GM12878 (cell line): ENCODE measurements around the gene NDOR1. TPM values are rescaled to one million over a fixed set of nuclear protein-coding genes. Genes with fewer than 3 reads are reported as not detected.

Source experiments
- ATAC-seq: fragments of 200-7000 bp; cut with Tn5 transposase; 3 replicates; pipeline ENCODE4 v1.9.1; 2020; ENCODE audit warnings: mild to moderate bottlenecking, moderate library complexity
- BruUV-seq: library from RNA; stranded (reverse); fragments of 400-500 nt; replicated peaks from 2 replicates; lab custom pipeline; 2021; lab: Mats Ljungman, UMichigan
- CTCF ChIA-PET: fragments of 300-600 bp; sonication (Branson Sonifier 250); formaldehyde crosslinking; extraction: SDS; loops from one replicate; lab custom pipeline; 2021; ENCODE audit warnings: inconsistent platforms; lab: Yijun Ruan, JAX
- POLR2A ChIA-PET: fragments of 350-600 bp; formaldehyde crosslinking; extraction: SDS; loops from one replicate; lab custom pipeline; 2021; ENCODE audit warnings: inconsistent platforms; lab: Charles Lee
- RAD21 ChIA-PET: fragments of 300-600 bp; sonication (Branson Sonifier 250); formaldehyde crosslinking; loops from one replicate; lab custom pipeline; 2023; ENCODE audit warnings: antibody characterized with exemption; ENCODE audit not compliant: unreplicated experiment; lab: Charles Lee
- SMC1A ChIA-PET: fragments of 300-600 bp; sonication (Branson Sonifier 250); formaldehyde crosslinking; loops from one replicate; lab custom pipeline; 2023; ENCODE audit not compliant: unreplicated experiment, uncharacterized antibody; lab: Charles Lee
- DNase-seq: peaks from one replicate; pipeline ENCODE4 v3.0.0-alpha.2; 2011; ENCODE audit warnings: low read depth, low spot score
- FAIRE-seq: peaks from 3 replicates; lab custom pipeline; 2011; peaks lifted over from hg19 to GRCh38; lab: Jason Lieb, UNC
- H2AFZ ChIP-seq: 2 replicates; pipeline ENCODE4 v1.6.0; 2011; ENCODE audit warnings: low read depth, low read length, control low read depth; ENCODE audit not compliant: control insufficient read depth
- H3K27ac ChIP-seq: 2 replicates; pipeline ENCODE4 v1.5.1; 2011; ENCODE audit warnings: control low read depth; ENCODE audit not compliant: control insufficient read depth, insufficient read depth
- H3K27me3 ChIP-seq, 2 experiments: replicated peaks in 1 of 2; 2 replicates each; pipeline versions ENCODE4 v1.6.0 to v1.6.1; 2011; ENCODE audit warnings: low read length in 1 of 2; ENCODE audit not compliant: control insufficient read depth in 2 of 2, insufficient read depth in 2 of 2
- H3K36me3 ChIP-seq, 2 experiments: 2 replicates each; pipeline ENCODE4 v1.5.1; 2011; ENCODE audit warnings: low read length in 1 of 2; ENCODE audit not compliant: control insufficient read depth in 2 of 2, insufficient read depth in 2 of 2
- H3K4me1 ChIP-seq: 2 replicates; pipeline ENCODE4 v1.6.1; 2011; ENCODE audit warnings: mild to moderate bottlenecking, low read length, moderate library complexity, mixed read lengths; ENCODE audit not compliant: control insufficient read depth, insufficient read depth
- H3K4me2 ChIP-seq: 2 replicates; pipeline ENCODE4 v1.6.0; 2011; ENCODE audit warnings: control low read depth; ENCODE audit not compliant: control insufficient read depth, insufficient read depth
- H3K4me3 ChIP-seq: fragments of 200-600 bp; sonication (generic); 2 replicates; pipeline ENCODE4 v1.5.1; 2016
- H3K79me2 ChIP-seq: 2 replicates; pipeline ENCODE4 v1.6.0; 2011; ENCODE audit warnings: low read length; ENCODE audit not compliant: control insufficient read depth, insufficient read depth
- H3K9ac ChIP-seq: 2 replicates; pipeline ENCODE4 v1.8.0; 2011; ENCODE audit warnings: low read length, control low read depth, mixed read lengths; ENCODE audit not compliant: control insufficient read depth, insufficient read depth
- H3K9me3 ChIP-seq: replicated peaks from 3 replicates; pipeline ENCODE4 v1.5.1; 2011; ENCODE audit warnings: mild to moderate bottlenecking, low read length; ENCODE audit not compliant: control insufficient read depth, insufficient read depth
- H4K20me1 ChIP-seq: 2 replicates; pipeline ENCODE4 v1.6.0; 2011; ENCODE audit not compliant: control insufficient read depth, insufficient read depth
- BACH1 ChIP-seq: fragments of 450-650 bp; IDR thresholded peaks from 2 replicates; pipeline ENCODE4 v1.6.1; 2017; ENCODE audit warnings: mild to moderate bottlenecking, borderline replicate concordance
- CBFB ChIP-seq: IDR thresholded peaks from 2 replicates; pipeline ENCODE4 v1.6.1; 2016; ENCODE audit warnings: antibody characterized with exemption, low read depth
- DPF2 ChIP-seq: fragments of 450-650 bp; IDR thresholded peaks from 2 replicates; pipeline ENCODE4 v1.6.1; 2017; ENCODE audit warnings: mild to moderate bottlenecking
- ELK1 ChIP-seq: IDR thresholded peaks from 2 replicates; pipeline ENCODE4 v1.6.1; 2012; ENCODE audit warnings: low read depth, low read length, improper control_type of control experiment
- EP300 ChIP-seq, 2 experiments: fragments of 150-350 bp in 1 of 2; IDR thresholded peaks; 2 replicates each; pipeline ENCODE4 v1.6.1; 2011 to 2012; ENCODE audit warnings: low read depth in 2 of 2, low read length in 2 of 2, borderline replicate concordance in 1 of 2, improper control_type of control experiment in 1 of 2, inconsistent platforms in 1 of 2; ENCODE audit not compliant: control insufficient read depth in 1 of 2
- FOXK2 ChIP-seq: fragments of 450-650 bp; IDR thresholded peaks from 2 replicates; pipeline ENCODE4 v1.6.1; 2017; ENCODE audit warnings: mild to moderate bottlenecking, moderate library complexity
- GATAD2B ChIP-seq: fragments of 450-650 bp; conservative IDR thresholded peaks from 2 replicates; pipeline ENCODE4 v1.6.1; 2017; ENCODE audit warnings: low read depth, mild to moderate bottlenecking, moderate library complexity
- HDGF ChIP-seq: fragments of 450-650 bp; IDR thresholded peaks from 2 replicates; pipeline ENCODE4 v1.6.1; 2016; ENCODE audit warnings: antibody characterized with exemption
- IRF5 ChIP-seq: fragments of 450-650 bp; IDR thresholded peaks from 2 replicates; pipeline ENCODE4 v1.6.1; 2017; ENCODE audit warnings: borderline replicate concordance
- PAX8 ChIP-seq: fragments of 450-650 bp; IDR thresholded peaks from 2 replicates; pipeline ENCODE4 v1.6.1; 2017; ENCODE audit warnings: mild to moderate bottlenecking, moderate library complexity
- PML ChIP-seq: IDR thresholded peaks from 2 replicates; pipeline ENCODE4 v1.6.1; 2012; ENCODE audit warnings: low read length, inconsistent platforms
- POLR2AphosphoS2 ChIP-seq: IDR thresholded peaks from 2 replicates; pipeline ENCODE4 v1.6.1; 2011; ENCODE audit warnings: low read depth, mild to moderate bottlenecking, low read length, improper control_type of control experiment, moderate library complexity
- RB1 ChIP-seq: fragments of 450-650 bp; formaldehyde crosslinking; IDR thresholded peaks from 2 replicates; pipeline ENCODE4 v1.6.1; 2017; ENCODE audit warnings: mild to moderate bottlenecking, borderline replicate concordance
- RUNX3 ChIP-seq: IDR thresholded peaks from 2 replicates; pipeline ENCODE4 v1.6.1; 2012; ENCODE audit warnings: low read length, inconsistent platforms
- SMAD5 ChIP-seq: IDR thresholded peaks from 2 replicates; pipeline ENCODE4 v1.6.1; 2016; ENCODE audit warnings: antibody characterized with exemption, low read depth
- SMARCA5 ChIP-seq: fragments of 450-650 bp; IDR thresholded peaks from 2 replicates; pipeline ENCODE4 v1.6.1; 2017; ENCODE audit warnings: mild to moderate bottlenecking
- SPI1 ChIP-seq: IDR thresholded peaks from 2 replicates; pipeline ENCODE4 v1.6.1; 2011; ENCODE audit warnings: low read depth, mild to moderate bottlenecking, low read length, moderate library complexity, borderline replicate concordance; ENCODE audit not compliant: insufficient read depth
- STAT1 ChIP-seq: fragments of 450-650 bp; conservative IDR thresholded peaks from 2 replicates; pipeline ENCODE4 v1.6.1; 2014; ENCODE audit warnings: antibody characterized with exemption, mild to moderate bottlenecking
- ZBTB11 ChIP-seq: fragments of 450-650 bp; formaldehyde crosslinking; IDR thresholded peaks from 2 replicates; pipeline ENCODE4 v1.5.0; 2022; ENCODE audit warnings: mild to moderate bottlenecking, missing genetic modification characterization
- ZNF622 ChIP-seq: fragments of 450-650 bp; IDR thresholded peaks from 2 replicates; pipeline ENCODE4 v1.6.1; 2017; ENCODE audit warnings: mild to moderate bottlenecking, inconsistent platforms
- ZSCAN29 ChIP-seq: fragments of 450-650 bp; IDR thresholded peaks from 2 replicates; pipeline ENCODE4 v1.6.1; 2017; ENCODE audit warnings: mild to moderate bottlenecking, moderate library complexity
- WGBS: methylation state at CpG from one replicate; pipeline ENCODE4 v1.1.6; 2016; ENCODE audit warnings: low lambda C conversion rate; ENCODE audit not compliant: insufficient replicate concordance, insufficient coverage; ENCODE audit errors: missing lambda C conversion rate; 5-methylcytosine and 5-hydroxymethylcytosine counted together
- in situ Hi-C: fragments of 300-500 bp; cut with MboI; formaldehyde crosslinking; loops from 9 replicates; pipeline ENCODE4 v1.14.3; 2018; ENCODE audit warnings: mixed read lengths
- intact Hi-C: fragments of 100-400 bp; cut with micrococcal nuclease; formaldehyde crosslinking; loops from one replicate; pipeline ENCODE4 v1.14.2; 2022; ENCODE audit not compliant: unreplicated experiment
- polyA plus RNA-seq, 11 experiments: library from polyadenylated mRNA; depleted of rRNA in 4 of 11; unstranded in 6 of 11; stranded (reverse) in 5 of 11; fragments of >200 nt; fragmentation: Nextera tagmentation in 4 of 11; fragmentation: Illumina TruSeq in 1 of 11; extraction: Ambion mirVana in 4 of 11; extraction: Trizol in 1 of 11; gene quantifications; 1 replicate in 1 of 11; 2 replicates in 10 of 11; pipeline versions ENCODE4 v1.2.1 to v1.2.3, GENCODE V29; 2011 to 2016; ENCODE audit warnings: inconsistent platforms in 2 of 11, missing spikeins in 2 of 11, low read depth in 1 of 11
- total RNA-seq, 4 experiments: library from RNA; depleted of rRNA in 3 of 4; stranded (reverse); fragments of >200 nt in 3 of 4; fragmentation: Illumina TruSeq in 1 of 4; extraction: Trizol in 1 of 4; gene quantifications; 2 replicates each; pipeline versions ENCODE4 v1.2.1 to v1.2.3, GENCODE V29; 2013 to 2021

Gene NDOR1
- total and polyA plus RNA-seq, 10 of the 15 experiments (the other 5 are each of a cell fraction or from before 2014, with no cell fraction given), result 0.04 to 32.9 (median 11.1) TPM

GRCh38 chr9:137181680-137182079, 23.8 kb upstream of the NDOR1 start (continued):
- TF ChIP-seq RUNX3 (no peak), DPF2 (no peak), POLR2AphosphoS2 (no peak), HDGF (no peak), EP300 (IDR thresholded peaks at IDR 0.05; ENCODE audit: borderline replicate concordance in 1 of 2, control insufficient read depth in 1 of 2, low read depth in 2 of 2, low read length in 2 of 2) (no peak), PML (no peak), BACH1 (no peak), GATAD2B (no peak)
- TF ChIP-seq, all 136 proteins: peak for 0

- in situ Hi-C loops (no loop called here), intact Hi-C loops (no loop called here)
- SMC1A ChIA-PET, result no interaction called here
- Histone ChIP-seq H3K36me3 (peaks cover 7 to 28% of the 10 kb centered on the region in 2 experiments), H3K4me3 (no peak overlapping the region), H2AFZ (no peak overlapping the region), H3K4me2 (no peak overlapping the region), H4K20me1 (no peaks in the 10 kb centered on the region), H3K79me2 (peaks cover 15% of the 10 kb centered on the region), H3K9ac (no peak overlapping the region), H3K9me3 (no peaks in the 10 kb centered on the region), H3K27ac (no peak overlapping the region), H3K4me1 (peaks cover 15% of the 10 kb centered on the region), H3K27me3 (no peaks in the 10 kb centered on the region)
- RAD21 ChIA-PET, result no interaction called here
- POLR2A ChIA-PET, result interaction anchor here (1.0 kb wide), 1 partner anchor 26 kb away, joined by 11 read pairs; no protein-coding TSS in a partner anchor
- FAIRE-seq (no peak), DNase-seq (no peak), ATAC-seq (no peak)
- 92% methylated on average over 14 of the region's 17 CpGs for WGBS
- CTCF ChIA-PET, result no interaction called here
- no TSS peak for BruUV-seq
- TF ChIP-seq ZBTB11 (no peak), STAT1 (no peak), ZSCAN29 (no peak), RB1 (no peak), FOXK2 (no peak), ELK1 (no peak), SMARCA5 (no peak), CBFB (no peak), SMAD5 (no peak), ZNF622 (no peak), PAX8 (no peak), IRF5 (no peak), SPI1 (no peak)
These were observed 22.7 kb upstream of the NDOR1 start for GRCh38 chr9:137182836-137183235.
